GM18498 (cell line): ENCODE data around the gene ZSWIM3.
"Not testable (repeated sequence)": the region's sequence is repeated elsewhere in the genome, so short reads cannot be mapped to it uniquely, and the experiment has no call there.

Source experiments
- ATAC-seq: cut with Tn5 transposase; IDR thresholded peaks from one replicate; pipeline ENCODE4 v1.9.1; 2021; ENCODE audit warnings: mild to moderate bottlenecking, moderate library complexity; ENCODE audit not compliant: unreplicated experiment

Gene ZSWIM3

GRCh38 chr20:45888681-45889080, 31.3 kb downstream of the ZSWIM3 start:
- ATAC-seq: no peak

GRCh38 chr20:45890077-45890984, 32.9 kb downstream of the ZSWIM3 start:
- ATAC-seq: peak; percentile 15

GRCh38 chr20:45890985-45891983, 33.9 kb downstream of the ZSWIM3 start, which contains the start of the genes CTSA and NEURL2:
Gene CTSA (plus strand): TSS chr20:45891335. CDS start chr20:45891569, 234 bp downstream.
Gene NEURL2 (minus strand): TSS chr20:45891208. CDS start chr20:45890991, 217 bp downstream.
- ATAC-seq: peak; percentile 84

GRCh38 chr20:45892049-45892825, 34.8 kb downstream of the ZSWIM3 start:
- no peak for ATAC-seq

GRCh38 chr20:45892828-45893500, 35.5 kb downstream of the ZSWIM3 start:
- no peak for ATAC-seq

GRCh38 chr20:45893831-45894230, 36.4 kb downstream of the ZSWIM3 start:
- no peak for ATAC-seq

GRCh38 chr20:45894797-45895196, 37.4 kb downstream of the ZSWIM3 start:
- no peak for ATAC-seq

- no peak for ATAC-seq
Observed at GRCh38 chr20:45896641-45897161, 39.3 kb downstream of the ZSWIM3 start.

GRCh38 chr20:45897289-45897688, 39.9 kb downstream of the ZSWIM3 start:
- ATAC-seq: no peak

- no peak for ATAC-seq
Observed at GRCh38 chr20:45897692-45898091, 40.3 kb downstream of the ZSWIM3 start.

GRCh38 chr20:45898285-45898684, 40.9 kb downstream of the ZSWIM3 start:
- ATAC-seq: no peak

GRCh38 chr20:45899046-45899835, 41.8 kb downstream of the ZSWIM3 start:
- no peak for ATAC-seq

- not testable (repeated sequence) for ATAC-seq
Observed at GRCh38 chr20:45901332-45901731, 43.9 kb downstream of the ZSWIM3 start.

- ATAC-seq: no peak
Observed at GRCh38 chr20:45902199-45902701, 44.8 kb downstream of the ZSWIM3 start.

GRCh38 chr20:45904583-45905504, 47.4 kb downstream of the ZSWIM3 start:
- ATAC-seq: no peak

GRCh38 chr20:45905505-45906079, 48.2 kb downstream of the ZSWIM3 start:
- ATAC-seq: no peak
